Kidney epithelial cell (primary cell): ENCODE results near the gene SERTAD1. TPM values are rescaled to one million over a fixed set of nuclear protein-coding genes. Genes with fewer than 3 reads are reported as not detected.
A peak's percentile ranks its signal among the peaks of the same experiment; 100 is the strongest.
"Not testable (repeated sequence)": the region's sequence is repeated elsewhere in the genome, so short reads cannot be mapped to it uniquely, and the experiment has no call there.

ENCODE experiments used
- DNase-seq: peaks from one replicate; pipeline ENCODE4 v3.0.0-alpha.2; 2010; ENCODE audit warnings: low read depth
- H3K27me3 ChIP-seq: 2 replicates; pipeline ENCODE4 v1.6.0; 2011; ENCODE audit warnings: low read length; ENCODE audit not compliant: control insufficient read depth, insufficient read depth
- H3K36me3 ChIP-seq: 2 replicates; pipeline ENCODE4 v1.5.1; 2011; ENCODE audit warnings: low read length; ENCODE audit not compliant: control insufficient read depth, insufficient read depth
- H3K4me3 ChIP-seq: 2 replicates; pipeline ENCODE4 v1.5.1; 2011; ENCODE audit warnings: low read depth, mild to moderate bottlenecking, control low read depth, low read length
- total RNA-seq: library from RNA; depleted of rRNA; stranded (reverse); fragments of >200 nt; gene quantifications from 2 replicates; pipeline ENCODE4 v1.2.3, GENCODE V29; 2015
- TF ChIP-seq, protein P1 (sequence below): IDR thresholded peaks from 2 replicates; pipeline ENCODE4 v1.5.1; 2011; ENCODE audit warnings: mild to moderate bottlenecking, moderate library complexity, low read length, control low read depth, inconsistent platforms; ENCODE audit not compliant: insufficient read depth, poor library complexity, severe bottlenecking

Gene SERTAD1
- total RNA-seq, 1 donor from 2014 or later, result 12.3 TPM

GRCh38 chr19:40438284-40438683, 12.5 kb upstream of the SERTAD1 start:
- DNase-seq, result no peak
- Histone ChIP-seq H3K36me3 (peaks cover 1% of the 10 kb centered on the region), H3K4me3 (no peak overlapping the region), H3K27me3 (no peaks in the 10 kb centered on the region)
- TF ChIP-seq, protein P1, sequence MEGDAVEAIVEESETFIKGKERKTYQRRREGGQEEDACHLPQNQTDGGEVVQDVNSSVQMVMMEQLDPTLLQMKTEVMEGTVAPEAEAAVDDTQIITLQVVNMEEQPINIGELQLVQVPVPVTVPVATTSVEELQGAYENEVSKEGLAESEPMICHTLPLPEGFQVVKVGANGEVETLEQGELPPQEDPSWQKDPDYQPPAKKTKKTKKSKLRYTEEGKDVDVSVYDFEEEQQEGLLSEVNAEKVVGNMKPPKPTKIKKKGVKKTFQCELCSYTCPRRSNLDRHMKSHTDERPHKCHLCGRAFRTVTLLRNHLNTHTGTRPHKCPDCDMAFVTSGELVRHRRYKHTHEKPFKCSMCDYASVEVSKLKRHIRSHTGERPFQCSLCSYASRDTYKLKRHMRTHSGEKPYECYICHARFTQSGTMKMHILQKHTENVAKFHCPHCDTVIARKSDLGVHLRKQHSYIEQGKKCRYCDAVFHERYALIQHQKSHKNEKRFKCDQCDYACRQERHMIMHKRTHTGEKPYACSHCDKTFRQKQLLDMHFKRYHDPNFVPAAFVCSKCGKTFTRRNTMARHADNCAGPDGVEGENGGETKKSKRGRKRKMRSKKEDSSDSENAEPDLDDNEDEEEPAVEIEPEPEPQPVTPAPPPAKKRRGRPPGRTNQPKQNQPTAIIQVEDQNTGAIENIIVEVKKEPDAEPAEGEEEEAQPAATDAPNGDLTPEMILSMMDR, result no peak

DNA sequence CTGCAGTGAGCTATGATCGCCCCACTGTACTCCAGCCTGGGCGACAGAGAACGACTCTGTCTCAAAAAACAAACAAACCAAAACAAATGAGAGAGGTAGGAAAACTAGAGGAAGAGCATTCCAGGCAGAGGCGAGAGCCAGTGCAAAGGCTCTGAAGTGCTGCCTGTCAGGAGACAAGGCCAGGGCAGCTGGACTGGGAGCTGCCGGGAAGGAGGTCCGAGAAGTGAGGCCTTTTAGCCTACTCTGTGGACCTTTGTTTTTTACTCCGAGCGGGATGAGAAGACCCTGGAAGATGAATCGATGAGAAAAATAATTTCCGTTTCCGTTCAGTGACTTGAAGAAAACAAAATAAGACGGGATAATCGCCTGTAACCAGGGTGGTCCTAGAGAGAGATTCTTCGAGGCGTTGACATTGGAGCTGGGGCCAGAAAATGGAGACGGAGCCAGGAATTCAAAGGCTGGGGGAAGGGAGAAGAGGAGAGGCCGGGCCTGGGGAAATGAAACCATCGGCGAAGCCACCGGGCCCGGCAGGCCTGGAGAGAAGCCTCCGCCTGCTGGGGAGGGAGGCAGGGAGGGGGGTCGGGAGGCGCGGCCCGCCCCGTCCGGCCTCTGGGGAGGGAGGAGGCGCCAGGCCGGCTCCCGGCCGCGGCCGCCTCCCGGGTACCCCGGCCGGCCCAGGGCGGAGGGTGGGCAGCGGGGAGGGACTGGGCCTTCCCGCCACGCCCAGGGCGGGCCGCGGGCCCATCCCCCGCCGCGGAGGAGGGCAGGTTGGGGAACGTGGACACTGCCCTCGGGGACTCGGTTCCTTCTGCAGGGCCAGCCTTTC, 7.8 kb upstream of the SERTAD1 start:
- TF ChIP-seq, protein P1, result no peak
- Histone ChIP-seq H3K36me3 (no peaks in the 10 kb centered on the region), H3K27me3 (no peaks in the 10 kb centered on the region), H3K4me3 (peak overlapping the region; percentile 32)
- DNase-seq, result peak; percentile 51

DNA sequence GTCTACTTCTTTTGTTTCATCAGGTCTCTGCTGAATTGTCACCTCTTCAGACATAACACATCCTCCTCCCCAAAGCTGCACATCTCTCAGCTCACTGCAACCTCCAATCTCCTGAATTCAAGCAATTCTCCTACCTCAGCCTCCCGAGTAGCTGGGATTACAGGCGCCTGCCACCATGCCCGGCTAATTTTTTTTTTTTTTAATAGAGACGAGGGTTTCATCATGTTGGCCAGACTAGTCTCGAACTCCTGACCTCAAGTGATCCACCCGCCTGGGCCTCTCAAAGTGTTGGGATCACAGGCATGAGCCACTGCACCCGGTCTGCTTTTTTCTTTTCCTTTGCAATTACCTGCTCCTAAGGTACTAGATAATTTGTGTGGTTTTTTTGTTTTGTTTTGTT, 7.0 kb upstream of the SERTAD1 start:
- DNase-seq, H3K27me3 ChIP-seq, H3K36me3 ChIP-seq, H3K4me3 ChIP-seq: not testable (repeated sequence)

GRCh38 chr19:40431698-40432097, 5.9 kb upstream of the SERTAD1 start:
- Histone ChIP-seq H3K36me3 (no peaks in the 10 kb centered on the region), H3K27me3 (no peaks in the 10 kb centered on the region), H3K4me3 (no peak overlapping the region)
- DNase-seq, result no peak
- TF ChIP-seq, protein P1, result no peak

GRCh38 chr19:40430242-40430641, 4.5 kb upstream of the SERTAD1 start:
- not testable (repeated sequence) for DNase-seq, H3K36me3 ChIP-seq, H3K4me3 ChIP-seq, H3K27me3 ChIP-seq

GRCh38 chr19:40428197-40428596, 2.4 kb upstream of the SERTAD1 start:
- not testable (repeated sequence) for H3K36me3 ChIP-seq, DNase-seq, H3K27me3 ChIP-seq, H3K4me3 ChIP-seq

DNA sequence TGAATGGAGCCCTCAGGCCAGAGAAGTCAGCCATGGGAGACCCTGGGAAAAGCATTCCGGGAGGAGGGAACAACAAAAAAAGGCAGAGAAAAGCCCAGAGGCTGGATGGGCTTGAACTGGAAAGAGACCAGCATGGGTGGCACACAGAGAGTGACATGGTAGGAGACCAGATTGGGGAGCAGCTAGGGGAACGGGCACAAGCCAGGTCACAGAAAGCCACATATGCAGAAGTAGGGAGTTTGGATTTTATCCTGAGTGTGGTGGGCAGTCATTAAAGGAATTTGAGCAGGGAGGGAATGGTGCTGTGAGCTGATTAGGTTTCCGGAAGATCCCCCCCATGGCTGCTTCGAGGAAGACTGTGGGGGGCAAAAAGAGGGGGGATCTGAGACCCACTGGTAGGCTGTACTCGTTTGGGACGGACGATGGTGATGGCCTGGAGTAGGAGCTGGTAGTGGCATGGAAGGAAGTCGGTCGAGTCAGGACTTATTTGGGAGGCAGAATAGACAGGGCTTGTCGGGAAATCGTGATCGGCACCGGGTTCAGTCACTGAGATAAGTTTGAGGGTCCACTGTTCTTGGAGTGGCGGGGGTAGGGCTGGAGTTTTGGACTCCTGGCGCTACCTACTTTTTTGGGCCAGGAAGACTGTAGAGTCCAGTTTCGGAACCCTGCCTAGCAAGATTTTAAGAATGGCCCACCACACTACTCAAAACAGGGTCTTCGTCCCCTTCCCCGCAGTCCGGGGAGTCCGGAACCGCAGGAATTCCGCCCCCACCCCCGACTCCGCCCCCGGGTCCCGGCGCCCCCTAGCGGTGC, 949 bp downstream of the SERTAD1 start:
- H3K27me3 ChIP-seq, result no peaks in the 10 kb centered on the region
- H3K36me3 ChIP-seq, result no peaks in the 10 kb centered on the region
- DNase-seq, result no peak
- TF ChIP-seq, protein P1, result no peak
- H3K4me3 ChIP-seq, result peak overlapping the region; percentile 74
